ENCODE results near the gene MAN1A1.

MAN1A1 gene

GRCh38 chr6:119322715-119323350 is 26.7 kb downstream of the MAN1A1 start:
- DNase-seq (ENCODE audit: low read depth) = no peak
- H3K4me3 ChIP-seq (ENCODE audit: low read length) = no peak overlapping the region

GRCh38 chr6:119322034-119322433 is 27.5 kb downstream of the MAN1A1 start:
- H3K4me3 ChIP-seq (ENCODE audit: low read length) = no peak overlapping the region
- TF ChIP-seq CTCF (conservative IDR thresholded peaks at IDR 0.05; ENCODE audit: low read depth, low read length) = no peak
- no peak for DNase-seq (ENCODE audit: low read depth)

More at GRCh38 chr6:119322715-119323350, 26.7 kb downstream of the MAN1A1 start:
- TF ChIP-seq CTCF (conservative IDR thresholded peaks at IDR 0.05; ENCODE audit: low read depth, low read length) = no peak

- no peak for DNase-seq (ENCODE audit: low read depth)
- TF ChIP-seq CTCF (conservative IDR thresholded peaks at IDR 0.05; ENCODE audit: low read depth, low read length) = no peak
- no peak overlapping the region for H3K4me3 ChIP-seq (ENCODE audit: low read length)
Observed at GRCh38 chr6:119319694-119320093, 29.9 kb downstream of the MAN1A1 start.

- no peak for DNase-seq (ENCODE audit: low read depth)
- TF ChIP-seq CTCF (conservative IDR thresholded peaks at IDR 0.05; ENCODE audit: low read depth, low read length) = no peak
- no peak overlapping the region for H3K4me3 ChIP-seq (ENCODE audit: low read length)
Observed at GRCh38 chr6:119318730-119319129, 30.8 kb downstream of the MAN1A1 start.

GRCh38 chr6:119318176-119318575 is 31.4 kb downstream of the MAN1A1 start:
- DNase-seq (ENCODE audit: low read depth) = no peak
- TF ChIP-seq CTCF (conservative IDR thresholded peaks at IDR 0.05; ENCODE audit: low read depth, low read length) = no peak
- H3K4me3 ChIP-seq (ENCODE audit: low read length) = no peak overlapping the region

- TF ChIP-seq CTCF (conservative IDR thresholded peaks at IDR 0.05; ENCODE audit: low read depth, low read length) = no peak
- H3K4me3 ChIP-seq (ENCODE audit: low read length) = no peak overlapping the region
- no peak for DNase-seq (ENCODE audit: low read depth)
Observed at GRCh38 chr6:119317007-119317406, 32.6 kb downstream of the MAN1A1 start.

- H3K4me3 ChIP-seq (ENCODE audit: low read length) = no peak overlapping the region
- DNase-seq (ENCODE audit: low read depth) = no peak
- TF ChIP-seq CTCF (conservative IDR thresholded peaks at IDR 0.05; ENCODE audit: low read depth, low read length) = no peak
Observed at GRCh38 chr6:119314885-119315272, 34.7 kb downstream of the MAN1A1 start.
